PC-9 (cell line): ENCODE measurements around the gene CA4. TPM values are rescaled to one million over a fixed set of nuclear protein-coding genes. Genes with fewer than 3 reads are reported as not detected.

Experiments
- BruUV-seq: library from RNA; stranded (reverse); fragments of 400-500 nt; replicated peaks from 2 replicates; lab custom pipeline; 2021; lab: Mats Ljungman, UMichigan
- CTCF ChIA-PET: fragments of 300-600 bp; sonication (Branson Sonifier 250); formaldehyde crosslinking; loops from one replicate; lab custom pipeline; 2022; ENCODE audit warnings: antibody characterized with exemption; lab: Charles Lee
- POLR2A ChIA-PET: fragments of 300-600 bp; sonication (Branson Sonifier 250); formaldehyde crosslinking; loops from one replicate; lab custom pipeline; 2022; ENCODE audit warnings: antibody characterized with exemption; ENCODE audit not compliant: unreplicated experiment; lab: Charles Lee
- DNase-seq, 2 experiments: peaks; one replicate each; pipeline versions ENCODE4 v3.0.0 to v3.0.0-alpha.2; 2015 to 2022; ENCODE audit warnings: mixed read lengths in 1 of 2
- H2AFZ ChIP-seq: fragments of 200-600 bp; sonication (generic); 2 replicates; pipeline ENCODE4 v1.8.1; 2017; ENCODE audit warnings: antibody characterized with exemption
- H3F3A ChIP-seq: fragments of 200-600 bp; sonication (generic); 2 replicates; pipeline ENCODE4 v1.8.1; 2017; ENCODE audit warnings: antibody characterized with exemption, mild to moderate bottlenecking, low read depth; ENCODE audit not compliant: insufficient read depth
- H3K27ac ChIP-seq: fragments of 200-600 bp; sonication (generic); 2 replicates; pipeline ENCODE4 v1.6.1; 2016; ENCODE audit warnings: mixed run types
- H3K27me3 ChIP-seq: fragments of 200-600 bp; sonication (generic); 2 replicates; pipeline ENCODE4 v1.6.1; 2016; ENCODE audit warnings: low read depth, mixed run types; ENCODE audit not compliant: insufficient read depth
- H3K36me3 ChIP-seq: fragments of 200-600 bp; sonication (generic); 2 replicates; pipeline ENCODE4 v1.6.1; 2016; ENCODE audit warnings: low read depth, mixed run types
- H3K4me1 ChIP-seq: fragments of 200-600 bp; sonication (generic); replicated peaks from 2 replicates; pipeline ENCODE4 v1.6.1; 2016; ENCODE audit warnings: mixed run types; ENCODE audit not compliant: insufficient read depth
- H3K4me2 ChIP-seq: fragments of 200-600 bp; sonication (generic); 2 replicates; pipeline ENCODE4 v1.6.1; 2017; ENCODE audit warnings: mixed run types
- H3K4me3 ChIP-seq: fragments of 200-600 bp; sonication (generic); 2 replicates; pipeline ENCODE4 v1.6.1; 2016; ENCODE audit warnings: mixed run types
- H3K79me2 ChIP-seq: fragments of 200-600 bp; sonication (generic); 2 replicates; pipeline ENCODE4 v1.6.1; 2017; ENCODE audit warnings: low read depth, mixed run types
- H3K9me2 ChIP-seq: fragments of 200-600 bp; sonication (generic); 2 replicates; pipeline ENCODE4 v1.8.1; 2017; ENCODE audit warnings: mild to moderate bottlenecking; ENCODE audit not compliant: insufficient read depth
- H3K9me3 ChIP-seq: fragments of 200-600 bp; sonication (generic); 2 replicates; pipeline ENCODE4 v1.8.1; 2016; ENCODE audit warnings: low read depth; ENCODE audit not compliant: insufficient read depth
- H4K20me1 ChIP-seq: fragments of 200-600 bp; sonication (generic); 2 replicates; pipeline ENCODE4 v1.8.1; 2017; ENCODE audit not compliant: insufficient read depth
- CTCF ChIP-seq: fragments of 200-600 bp; sonication (generic); conservative IDR thresholded peaks from 2 replicates; pipeline ENCODE4 v1.6.1; 2017; ENCODE audit warnings: mixed run types, antibody characterized with exemption, mild to moderate bottlenecking, moderate library complexity
- EZH2 ChIP-seq: fragments of 200-600 bp; sonication (generic); IDR thresholded peaks from 2 replicates; pipeline ENCODE4 v1.8.0; 2017; ENCODE audit warnings: antibody characterized with exemption, low read depth
- intact Hi-C: fragments of 100-400 bp; cut with micrococcal nuclease; formaldehyde crosslinking; loops from one replicate; pipeline ENCODE4 v1.10.0; 2022; ENCODE audit not compliant: unreplicated experiment
- total RNA-seq: library from RNA; stranded (reverse); gene quantifications from 2 replicates; pipeline ENCODE4 v1.2.3, GENCODE V29; 2021

The CA4 gene
- total RNA-seq, 1 experiment from 2014 or later, result not detected

- H3K4me3 ChIP-seq, result no peak overlapping the region
- H3K4me2 ChIP-seq, result peak overlapping the region; percentile 81
- intact Hi-C loops, result no loop called here
These were observed 8.4 kb upstream of the CA4 start for GRCh38 chr17:60141111-60142018.

GRCh38 chr17:60142872-60143499, 6.8 kb upstream of the CA4 start:
- DNase-seq, result peak; percentile 80 to 84
- CTCF ChIA-PET, result interaction anchor here (0.7 kb wide), 1 partner anchor 88 kb away, joined by 4 read pairs; no protein-coding TSS in a partner anchor
- BruUV-seq, result no TSS peak
- H3K9me3 ChIP-seq, result no peaks in the 10 kb centered on the region
- H3F3A ChIP-seq, result peaks cover 4% of the 10 kb centered on the region; the same call in 1 of the 2 replicates
- H3K36me3 ChIP-seq, result no peaks in the 10 kb centered on the region
- H3K4me1 ChIP-seq, result peaks cover 10% of the 10 kb centered on the region
- TF ChIP-seq CTCF (peak; percentile 82), EZH2 (no peak)
- no peaks in the 10 kb centered on the region for H3K79me2 ChIP-seq
- H3K4me3 ChIP-seq, result peak overlapping the region; percentile 49; the same call in 1 of the 2 replicates
- no peaks in the 10 kb centered on the region for H3K27me3 ChIP-seq
- H3K4me2 ChIP-seq, result peak overlapping the region; percentile 81
- peak overlapping the region; percentile 44; the same call in 1 of the 2 replicates for H2AFZ ChIP-seq
- intact Hi-C loops, result loop anchor here (1.0 kb wide), 1 partner anchor 293 kb away; no protein-coding TSS in a partner anchor
- H3K27ac ChIP-seq, result no peak overlapping the region
- POLR2A ChIA-PET, result interaction anchor here (0.6 kb wide), 1 partner anchor 457 kb away, joined by 3 read pairs; the partner anchor contains the start of gene PPM1D
- H3K9me2 ChIP-seq, result no peaks in the 10 kb centered on the region
- no peaks in the 10 kb centered on the region for H4K20me1 ChIP-seq

More at GRCh38 chr17:60141111-60142018, 8.4 kb upstream of the CA4 start:
- Histone ChIP-seq H3F3A (peaks cover 4% of the 10 kb centered on the region; the same call in 1 of the 2 replicates), H3K79me2 (no peaks in the 10 kb centered on the region), H3K9me3 (no peaks in the 10 kb centered on the region), H3K36me3 (no peaks in the 10 kb centered on the region), H3K4me1 (peaks cover 10% of the 10 kb centered on the region), H3K9me2 (no peaks in the 10 kb centered on the region), H2AFZ (no peak overlapping the region), H3K27ac (no peak overlapping the region), H4K20me1 (no peaks in the 10 kb centered on the region), H3K27me3 (no peaks in the 10 kb centered on the region)
- no TSS peak for BruUV-seq
- TF ChIP-seq EZH2, result no peak
- TF ChIP-seq CTCF, result no peak
- POLR2A ChIA-PET, result interaction anchor here (0.6 kb wide), 3 partner anchors 21 to 1629 kb away, joined by 3 to 7 read pairs (median 3); no protein-coding TSS in a partner anchor
- peak in 1 of 2 experiments; percentile 44 for DNase-seq
- CTCF ChIA-PET, result interaction anchor here (0.6 kb wide), 1 partner anchor 505 kb away, joined by 15 read pairs; no protein-coding TSS in a partner anchor
